Breast epithelium (tissue), 3 donors: Measurements from ENCODE around the gene ADGB.

Source experiments
- CTCF ChIP-seq, 3 donors: fragments of 450-650 bp; IDR thresholded peaks; one replicate each; pipeline ENCODE4 v1.5.1; 2016 to 2017; ENCODE audit warnings: antibody characterized with exemption in 3 of 3, mild to moderate bottlenecking in 3 of 3, moderate library complexity in 3 of 3
- POLR2A ChIP-seq: fragments of 450-650 bp; IDR thresholded peaks from one replicate; pipeline ENCODE4 v1.6.1; 2016; ENCODE audit warnings: antibody characterized with exemption, mild to moderate bottlenecking, moderate library complexity
- POLR2AphosphoS5 ChIP-seq, 3 donors: sonication (generic); formaldehyde crosslinking; IDR thresholded peaks; one replicate each; pipeline ENCODE4 v1.6.1; 2017; ENCODE audit warnings: antibody characterized with exemption in 3 of 3

DNA sequence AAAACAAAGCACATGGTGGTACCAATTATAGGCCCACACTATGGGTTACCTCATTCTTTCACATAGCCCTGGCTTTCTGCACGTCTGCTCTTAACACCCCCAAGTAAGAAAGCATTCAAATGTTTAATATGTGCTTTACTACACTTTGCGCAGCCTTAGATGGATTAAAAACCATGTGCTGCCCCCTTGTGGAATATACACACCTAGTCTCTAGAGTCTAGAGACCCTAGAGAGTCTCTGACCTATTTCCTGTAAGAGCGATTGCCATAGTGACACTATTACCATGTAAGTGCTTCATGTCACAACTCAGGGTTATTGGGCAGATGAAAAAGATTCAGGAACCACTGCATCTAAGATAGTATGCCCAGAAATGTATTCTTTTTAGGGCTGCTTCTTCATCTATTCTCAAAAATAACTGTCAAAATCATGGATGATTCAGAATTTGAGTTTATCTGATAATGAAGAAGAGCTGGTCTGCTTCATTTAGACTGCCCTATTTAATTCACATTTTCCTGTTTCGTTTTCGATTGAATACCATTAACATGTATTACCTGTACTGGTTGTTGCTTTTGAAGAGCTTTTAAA, 186.3 kb downstream of the ADGB start:
- TF ChIP-seq POLR2A (no peak), CTCF (IDR thresholded peaks at IDR 0.05) (peak in 1 of 3 donors; percentile 20), POLR2AphosphoS5 (IDR thresholded peaks at IDR 0.05) (no peak)
